H9 (cell line): ENCODE measurements around the gene ARID2. TPM values are rescaled to one million over a fixed set of nuclear protein-coding genes. Genes with fewer than 3 reads are reported as not detected.

Experiments
- DNase-seq: peaks from one replicate; pipeline ENCODE4 v3.0.0-alpha.2; 2017
- H2AFZ ChIP-seq: one replicate; pipeline ENCODE4 v1.6.1; 2013; ENCODE audit warnings: mild to moderate bottlenecking, low read length, control low read depth, moderate library complexity
- H2AK5ac ChIP-seq: 2 replicates; pipeline ENCODE4 v1.6.1; 2013; ENCODE audit warnings: low read length, control low read depth, mixed read lengths; ENCODE audit not compliant: insufficient read length
- H2BK120ac ChIP-seq: one replicate; pipeline ENCODE4 v1.6.1; 2013; ENCODE audit warnings: low read depth, mild to moderate bottlenecking, low read length, control low read depth, inconsistent platforms; ENCODE audit not compliant: poor library complexity, severe bottlenecking
- H2BK12ac ChIP-seq: 2 replicates; pipeline ENCODE4 v1.6.1; 2013; ENCODE audit warnings: low read length, control low read depth, mixed read lengths, low read depth; ENCODE audit not compliant: insufficient read length
- H2BK15ac ChIP-seq: 2 replicates; pipeline ENCODE4 v1.6.1; 2013; ENCODE audit warnings: low read depth, low read length, control low read depth
- H2BK20ac ChIP-seq: one replicate; pipeline ENCODE4 v1.6.1; 2013; ENCODE audit warnings: low read depth, mild to moderate bottlenecking, low read length, control low read depth, inconsistent platforms; ENCODE audit not compliant: poor library complexity, severe bottlenecking
- H2BK5ac ChIP-seq: 2 replicates; pipeline ENCODE4 v1.6.1; 2013; ENCODE audit warnings: low read length, control low read depth, mixed read lengths; ENCODE audit not compliant: insufficient read length
- H3K14ac ChIP-seq: 2 replicates; pipeline ENCODE4 v1.6.1; 2013; ENCODE audit warnings: low read length, control low read depth; ENCODE audit not compliant: insufficient read depth
- H3K18ac ChIP-seq: 2 replicates; pipeline ENCODE4 v1.6.1; 2013; ENCODE audit warnings: low read depth, mild to moderate bottlenecking, mixed read lengths, low read length, control low read depth; ENCODE audit not compliant: insufficient read length
- H3K23ac ChIP-seq: 2 replicates; pipeline ENCODE4 v1.6.1; 2013; ENCODE audit warnings: low read length, control low read depth, mixed read lengths, low read depth; ENCODE audit not compliant: insufficient read length
- H3K23me2 ChIP-seq: 2 replicates; pipeline ENCODE4 v1.6.1; 2013; ENCODE audit warnings: low read depth, mild to moderate bottlenecking, mixed read lengths, low read length, control low read depth; ENCODE audit not compliant: insufficient read length, poor library complexity, severe bottlenecking
- H3K27ac ChIP-seq: 2 replicates; pipeline ENCODE4 v1.5.1; 2013; ENCODE audit warnings: low read length, control low read depth, mixed read lengths, low read depth; ENCODE audit not compliant: insufficient read length
- H3K27me3 ChIP-seq: 2 replicates; pipeline ENCODE4 v1.6.1; 2013; ENCODE audit warnings: low read length, control low read depth, inconsistent platforms; ENCODE audit not compliant: insufficient read depth
- H3K4ac ChIP-seq: 2 replicates; pipeline ENCODE4 v1.6.1; 2013; ENCODE audit warnings: low read depth, mild to moderate bottlenecking, control low read depth, inconsistent platforms, low read length, moderate library complexity
- H3K4me1 ChIP-seq: 2 replicates; pipeline ENCODE4 v1.6.1; 2013; ENCODE audit warnings: low read length, control low read depth, inconsistent platforms; ENCODE audit not compliant: insufficient read depth
- H3K4me2 ChIP-seq: 2 replicates; pipeline ENCODE4 v1.6.1; 2013; ENCODE audit warnings: low read length, control low read depth, mixed read lengths; ENCODE audit not compliant: insufficient read length, insufficient read depth
- H3K56ac ChIP-seq: 2 replicates; pipeline ENCODE4 v1.6.1; 2013; ENCODE audit warnings: low read depth, mild to moderate bottlenecking, mixed read lengths, low read length, control low read depth; ENCODE audit not compliant: insufficient read length
- H3K79me1 ChIP-seq: 2 replicates; pipeline ENCODE4 v1.6.1; 2013; ENCODE audit warnings: low read depth, mild to moderate bottlenecking, moderate library complexity, low read length, control low read depth, inconsistent platforms; ENCODE audit not compliant: insufficient read depth, poor library complexity, severe bottlenecking
- H3K79me2 ChIP-seq: 2 replicates; pipeline ENCODE4 v1.6.1; 2013; ENCODE audit warnings: low read length, control low read depth, inconsistent platforms; ENCODE audit not compliant: insufficient read depth
- H3K9ac ChIP-seq: 2 replicates; pipeline ENCODE4 v1.6.1; 2013; ENCODE audit warnings: low read length, control low read depth, mixed read lengths; ENCODE audit not compliant: insufficient read length; ENCODE audit errors: extremely low read depth
- H3K9me3 ChIP-seq: one replicate; pipeline ENCODE4 v1.6.1; 2013; ENCODE audit warnings: low read depth, low read length, inconsistent platforms; ENCODE audit not compliant: control insufficient read depth
- H3T11ph ChIP-seq: one replicate; pipeline ENCODE4 v1.6.1; 2013; ENCODE audit warnings: mild to moderate bottlenecking, low read length, control low read depth, inconsistent platforms
- H4K20me1 ChIP-seq: one replicate; pipeline ENCODE4 v1.6.1; 2013; ENCODE audit not compliant: control insufficient read depth, insufficient read length, insufficient read depth
- H4K5ac ChIP-seq: 2 replicates; pipeline ENCODE4 v1.6.1; 2013; ENCODE audit warnings: low read depth, mild to moderate bottlenecking, mixed read lengths, low read length, control low read depth; ENCODE audit not compliant: insufficient read length
- H4K8ac ChIP-seq: replicated peaks from 2 replicates; pipeline ENCODE4 v1.6.1; 2013; ENCODE audit warnings: low read length, control low read depth, mixed read lengths, low read depth; ENCODE audit not compliant: insufficient read length
- H4K91ac ChIP-seq: 2 replicates; pipeline ENCODE4 v1.6.1; 2013; ENCODE audit warnings: low read depth, mild to moderate bottlenecking, moderate library complexity, mixed read lengths, low read length, control low read depth; ENCODE audit not compliant: insufficient read length
- H3K27ac Mint-ChIP-seq, 3 experiments: 2 replicates in 2 of 3; 3 replicates in 1 of 3; pipeline ENCODE4 v1.8.0; 2020 to 2021; ENCODE audit warnings: mixed read lengths in 3 of 3, mild to moderate bottlenecking in 1 of 3, moderate library complexity in 1 of 3
- H3K27me3 Mint-ChIP-seq: 2 replicates; pipeline ENCODE4 v1.8.0; 2021; ENCODE audit warnings: low read depth, mild to moderate bottlenecking, moderate library complexity, mixed read lengths
- H3K36me3 Mint-ChIP-seq, 3 experiments: 2 replicates in 2 of 3; 3 replicates in 1 of 3; pipeline ENCODE4 v1.8.0; 2020 to 2021; ENCODE audit warnings: low read depth in 3 of 3, mixed read lengths in 3 of 3; ENCODE audit not compliant: insufficient read depth in 1 of 3
- H3K4me1 Mint-ChIP-seq, 2 experiments: 2 replicates each; pipeline ENCODE4 v1.8.0; 2020; ENCODE audit warnings: mixed read lengths in 2 of 2
- H3K4me3 Mint-ChIP-seq, 2 experiments: 2 replicates in 1 of 2; 3 replicates in 1 of 2; pipeline ENCODE4 v1.8.0; 2020 to 2021; ENCODE audit warnings: mild to moderate bottlenecking in 2 of 2, mixed read lengths in 2 of 2, moderate library complexity in 1 of 2
- H3K9me3 Mint-ChIP-seq, 2 experiments: 2 replicates in 1 of 2; 3 replicates in 1 of 2; pipeline ENCODE4 v1.8.0; 2020; ENCODE audit warnings: mild to moderate bottlenecking in 2 of 2, mixed read lengths in 2 of 2, moderate library complexity in 1 of 2
- CTCF ChIP-seq: fragments of 200-600 bp; sonication (generic); conservative IDR thresholded peaks from 3 replicates; pipeline ENCODE4 v1.8.0; 2021; ENCODE audit warnings: antibody characterized with exemption, mild to moderate bottlenecking
- WGBS: extraction: QIAGEN DNeasy Blood & Tissue Kit; methylation state at CpG from one replicate; pipeline ENCODE4 v1.1.7; 2013; ENCODE audit warnings: missing lambda C conversion rate, low lambda C conversion rate, mixed read lengths; ENCODE audit not compliant: insufficient read length; ENCODE audit errors: extremely low coverage; 5-methylcytosine and 5-hydroxymethylcytosine counted together
- total RNA-seq: library from RNA; stranded (reverse); gene quantifications from 2 replicates; pipeline ENCODE4 v1.2.1, GENCODE V29; 2021

Gene ARID2
- total RNA-seq, 1 experiment from 2014 or later: 63.8 TPM

- no peak overlapping the region for H3K4me2 ChIP-seq
- Mint-ChIP-seq H3K36me3 (peaks cover 2 to 24% (median 5%) of the 10 kb centered on the region in 3 experiments; a peak in 5 of 7 replicates), H3K4me3 (no peak overlapping the region), H3K4me1 (peaks cover 42 to 50% of the 10 kb centered on the region in 2 experiments), H3K27me3 (no peaks in the 10 kb centered on the region), H3K27ac (peak overlapping the region; percentile 0 to 81 (median 6); a peak in 5 of 7 replicates), H3K9me3 (no peaks in the 10 kb centered on the region)
- peaks cover 3% of the 10 kb centered on the region; the same call in 1 of the 2 replicates for H3K4me1 ChIP-seq
- H2AFZ ChIP-seq: no peak overlapping the region
- H4K5ac ChIP-seq: no peak overlapping the region
- H2BK5ac ChIP-seq: no peak overlapping the region
- H4K20me1 ChIP-seq: no peaks in the 10 kb centered on the region
- DNase-seq: no peak
- no peaks in the 10 kb centered on the region for H3K23me2 ChIP-seq
- no peak for TF ChIP-seq CTCF
- no peak overlapping the region for H3K23ac ChIP-seq
- H3T11ph ChIP-seq: no peak overlapping the region
- no peaks in the 10 kb centered on the region; the same call in 1 of the 2 replicates for H3K79me2 ChIP-seq
- H3K14ac ChIP-seq: no peak overlapping the region
- peaks cover 2% of the 10 kb centered on the region for H3K79me1 ChIP-seq
- no peaks in the 10 kb centered on the region for H3K9me3 ChIP-seq
- no peak overlapping the region for H4K91ac ChIP-seq
- H4K8ac ChIP-seq: no peak overlapping the region
- no peaks in the 10 kb centered on the region for H3K27me3 ChIP-seq
- H3K27ac ChIP-seq: no peak overlapping the region
- no peak overlapping the region for H3K18ac ChIP-seq
- H3K4ac ChIP-seq: no peak overlapping the region
- H3K56ac ChIP-seq: no peak overlapping the region
- no peak overlapping the region for H2BK15ac ChIP-seq
- H2BK12ac ChIP-seq: no peak overlapping the region
- H3K9ac ChIP-seq: no peak overlapping the region
- no peak overlapping the region for H2BK20ac ChIP-seq
- no peak overlapping the region for H2BK120ac ChIP-seq
- no peak overlapping the region for H2AK5ac ChIP-seq
- WGBS: no CpG with 5 or more reads among the region's 3 CpGs
These were observed 27.7 kb downstream of the ARID2 start for GRCh38 chr12:45757172-45757571.
